Measurements from ENCODE around the gene THAP9.
"Not testable (repeated sequence)": the region's sequence is repeated elsewhere in the genome, so short reads cannot be mapped to it uniquely, and the experiment has no call there.

The THAP9 gene

DNA sequence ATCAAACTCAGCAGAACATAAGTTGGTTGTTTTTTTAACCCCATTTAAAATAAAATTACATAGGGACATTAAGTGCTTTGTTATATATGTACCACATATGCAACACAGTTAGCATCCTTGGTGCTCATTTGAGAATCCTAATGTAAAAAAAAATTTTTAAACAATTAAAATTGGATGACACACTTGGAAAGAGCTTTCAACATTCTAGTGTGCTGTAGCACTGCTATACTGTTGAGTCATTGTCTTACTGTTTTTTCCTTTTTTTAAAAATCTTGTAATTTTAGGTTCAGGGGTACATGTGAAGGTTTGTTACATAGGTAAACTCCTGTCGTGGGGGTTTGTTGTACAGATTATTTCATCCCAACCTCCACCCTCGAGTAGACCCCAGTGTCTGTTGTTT lies 12.8 kb downstream of the THAP9 start:
- no peak for DNase-seq
- Histone ChIP-seq H3K36me3 (peaks cover 30% of the 10 kb centered on the region), H3K9me3 (ENCODE audit: severe bottlenecking) (no peaks in the 10 kb centered on the region), H3K4me3 (ENCODE audit: low read depth, low read length) (no peak overlapping the region), H3K27ac (no peak overlapping the region), H3K27me3 (ENCODE audit: insufficient read depth, low read depth, severe bottlenecking) (no peaks in the 10 kb centered on the region)
- TF ChIP-seq, protein P1, sequence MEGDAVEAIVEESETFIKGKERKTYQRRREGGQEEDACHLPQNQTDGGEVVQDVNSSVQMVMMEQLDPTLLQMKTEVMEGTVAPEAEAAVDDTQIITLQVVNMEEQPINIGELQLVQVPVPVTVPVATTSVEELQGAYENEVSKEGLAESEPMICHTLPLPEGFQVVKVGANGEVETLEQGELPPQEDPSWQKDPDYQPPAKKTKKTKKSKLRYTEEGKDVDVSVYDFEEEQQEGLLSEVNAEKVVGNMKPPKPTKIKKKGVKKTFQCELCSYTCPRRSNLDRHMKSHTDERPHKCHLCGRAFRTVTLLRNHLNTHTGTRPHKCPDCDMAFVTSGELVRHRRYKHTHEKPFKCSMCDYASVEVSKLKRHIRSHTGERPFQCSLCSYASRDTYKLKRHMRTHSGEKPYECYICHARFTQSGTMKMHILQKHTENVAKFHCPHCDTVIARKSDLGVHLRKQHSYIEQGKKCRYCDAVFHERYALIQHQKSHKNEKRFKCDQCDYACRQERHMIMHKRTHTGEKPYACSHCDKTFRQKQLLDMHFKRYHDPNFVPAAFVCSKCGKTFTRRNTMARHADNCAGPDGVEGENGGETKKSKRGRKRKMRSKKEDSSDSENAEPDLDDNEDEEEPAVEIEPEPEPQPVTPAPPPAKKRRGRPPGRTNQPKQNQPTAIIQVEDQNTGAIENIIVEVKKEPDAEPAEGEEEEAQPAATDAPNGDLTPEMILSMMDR (IDR thresholded peaks at IDR 0.05; ENCODE audit: low read depth, low read length) = no peak

DNA sequence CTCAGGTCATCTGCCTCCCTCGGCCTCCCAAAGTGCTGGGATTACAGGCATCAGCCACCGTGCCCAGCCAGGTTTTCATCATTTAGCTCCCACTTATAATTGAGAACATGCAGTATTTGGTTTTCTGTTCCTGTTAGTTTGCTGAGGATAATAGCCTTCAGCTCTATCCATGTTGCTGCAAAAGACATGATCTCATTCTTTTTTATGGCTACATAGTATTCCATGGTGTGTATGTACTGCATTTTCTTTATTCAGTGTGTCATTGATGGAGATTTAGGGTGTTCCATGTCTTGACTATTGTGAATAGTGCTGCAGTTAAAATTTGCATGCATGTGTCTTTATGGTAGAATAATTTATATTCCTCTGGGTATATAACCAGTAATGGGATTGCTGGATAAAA lies 13.4 kb downstream of the THAP9 start:
- not testable (repeated sequence) for DNase-seq; H3K27ac ChIP-seq; H3K27me3 ChIP-seq (ENCODE audit: insufficient read depth, low read depth, severe bottlenecking); H3K9me3 ChIP-seq (ENCODE audit: severe bottlenecking); H3K4me3 ChIP-seq (ENCODE audit: low read depth, low read length)
- H3K36me3 ChIP-seq = peaks cover 26% of the 10 kb centered on the region

DNA sequence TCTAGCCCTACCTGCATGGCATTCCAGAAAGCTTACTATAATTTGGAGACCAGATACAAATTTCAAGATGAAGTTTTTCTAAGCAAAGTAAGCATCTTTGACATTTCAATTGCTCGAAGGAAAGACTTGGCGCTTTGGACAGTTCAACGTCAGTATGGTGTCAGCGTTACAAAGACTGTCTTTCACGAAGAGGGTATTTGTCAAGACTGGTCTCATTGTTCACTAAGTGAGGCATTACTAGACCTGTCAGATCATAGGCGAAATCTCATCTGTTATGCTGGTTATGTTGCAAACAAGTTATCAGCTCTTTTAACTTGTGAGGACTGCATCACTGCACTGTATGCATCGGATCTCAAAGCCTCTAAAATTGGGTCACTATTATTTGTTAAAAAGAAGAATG lies 17.6 kb downstream of the THAP9 start:
- no peak for DNase-seq
- TF ChIP-seq, protein P1 (IDR thresholded peaks at IDR 0.05; ENCODE audit: low read depth, low read length) = no peak
- H3K27ac ChIP-seq = no peak overlapping the region
- no peak overlapping the region for H3K4me3 ChIP-seq (ENCODE audit: low read depth, low read length)
- no peaks in the 10 kb centered on the region for H3K27me3 ChIP-seq (ENCODE audit: insufficient read depth, low read depth, severe bottlenecking)
- H3K9me3 ChIP-seq (ENCODE audit: severe bottlenecking) = no peaks in the 10 kb centered on the region
- peaks cover 15% of the 10 kb centered on the region for H3K36me3 ChIP-seq

DNA sequence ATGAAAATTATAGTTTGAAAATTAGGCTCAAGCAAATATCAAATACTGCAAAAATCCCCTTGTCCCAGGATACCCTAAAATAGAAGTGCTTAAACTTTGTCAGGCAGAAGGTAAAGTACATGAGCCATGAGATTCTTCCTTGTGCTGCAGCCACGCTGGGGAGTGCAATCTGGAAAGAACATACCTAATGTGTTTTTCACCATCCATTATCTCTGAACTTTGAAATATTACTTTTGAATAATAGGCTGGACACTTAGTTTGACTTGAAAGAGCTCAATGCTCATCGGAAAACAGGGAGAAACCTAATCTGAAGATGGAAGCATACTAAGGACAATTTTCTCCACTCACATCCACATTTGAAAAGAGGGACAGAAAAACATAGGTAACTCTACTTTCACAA lies 18.9 kb downstream of the THAP9 start:
- TF ChIP-seq, protein P1 (IDR thresholded peaks at IDR 0.05; ENCODE audit: low read depth, low read length) = no peak
- Histone ChIP-seq H3K9me3 (ENCODE audit: severe bottlenecking) (no peaks in the 10 kb centered on the region), H3K27ac (no peak overlapping the region), H3K36me3 (peaks cover 15% of the 10 kb centered on the region), H3K27me3 (ENCODE audit: insufficient read depth, low read depth, severe bottlenecking) (no peaks in the 10 kb centered on the region), H3K4me3 (ENCODE audit: low read depth, low read length) (no peak overlapping the region)
- DNase-seq = no peak

DNA sequence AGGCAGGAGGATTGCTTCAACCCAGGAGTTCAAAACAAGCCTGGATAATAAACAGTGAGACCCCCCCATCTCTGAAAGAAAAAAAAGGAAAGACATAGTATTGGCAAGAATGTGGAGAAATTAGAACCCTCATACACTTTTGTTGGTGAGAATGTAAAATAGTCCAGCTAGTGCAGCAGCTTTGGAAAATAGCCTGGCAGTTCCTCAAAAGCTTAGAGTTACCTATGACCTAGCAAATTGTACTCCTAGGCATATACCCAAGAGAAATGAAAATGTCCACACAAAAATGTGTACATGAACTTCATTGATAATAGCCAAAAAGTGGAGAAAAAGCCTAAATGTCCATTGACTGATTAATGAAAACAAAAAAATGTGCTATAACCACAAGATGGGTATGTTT lies 21.3 kb downstream of the THAP9 start:
- Histone ChIP-seq H3K4me3 (ENCODE audit: low read depth, low read length) (no peak overlapping the region), H3K9me3 (ENCODE audit: severe bottlenecking) (no peaks in the 10 kb centered on the region), H3K27ac (no peak overlapping the region), H3K27me3 (ENCODE audit: insufficient read depth, low read depth, severe bottlenecking) (no peaks in the 10 kb centered on the region), H3K36me3 (peaks cover 11% of the 10 kb centered on the region)
- DNase-seq = no peak
- TF ChIP-seq, protein P1 (IDR thresholded peaks at IDR 0.05; ENCODE audit: low read depth, low read length) = no peak

- H3K27ac ChIP-seq = no peak overlapping the region
- no peak for DNase-seq
- no peaks in the 10 kb centered on the region for H3K9me3 ChIP-seq (ENCODE audit: severe bottlenecking)
- H3K4me3 ChIP-seq (ENCODE audit: low read depth, low read length) = no peak overlapping the region
- H3K36me3 ChIP-seq = peaks cover 46% of the 10 kb centered on the region
- H3K27me3 ChIP-seq (ENCODE audit: insufficient read depth, low read depth, severe bottlenecking) = no peaks in the 10 kb centered on the region
- TF ChIP-seq, protein P1 (IDR thresholded peaks at IDR 0.05; ENCODE audit: low read depth, low read length) = no peak
These were observed 30.6 kb downstream of the THAP9 start for GRCh38 chr4:82930848-82931755.
